Activated CD4-positive, alpha-beta memory T cell treated with anti-CD3 and anti-CD28 coated beads, Interleukin-2, amount 10 ng/mL, durations not matched to agents 7 days and 5 days (primary cell): Measurements from ENCODE around the gene MRPL27. TPM values are rescaled to one million over a fixed set of nuclear protein-coding genes. Genes with fewer than 3 reads are reported as not detected.

ENCODE experiments used
- CTCF ChIA-PET: fragments of 350-600 bp; sonication (Branson Sonifier 250); formaldehyde crosslinking; loops from one replicate; lab custom pipeline; 2021; ENCODE audit warnings: antibody characterized with exemption, inconsistent platforms; lab: Charles Lee
- POLR2A ChIA-PET: fragments of 350-600 bp; sonication (Branson Sonifier 250); formaldehyde crosslinking; loops from one replicate; lab custom pipeline; 2021; ENCODE audit warnings: antibody characterized with exemption; lab: Charles Lee
- DNase-seq: peaks from one replicate; pipeline ENCODE4 v3.0.0-alpha.2; 2020
- H3K27ac Mint-ChIP-seq: one replicate; pipeline ENCODE4 v1.8.0; 2021; ENCODE audit warnings: mild to moderate bottlenecking, mixed read lengths
- H3K27me3 Mint-ChIP-seq: one replicate; pipeline ENCODE4 v1.8.0; 2021; ENCODE audit warnings: mixed read lengths
- H3K36me3 Mint-ChIP-seq: one replicate; pipeline ENCODE4 v1.8.0; 2021; ENCODE audit warnings: low read depth, mixed read lengths
- H3K4me1 Mint-ChIP-seq: one replicate; pipeline ENCODE4 v1.8.0; 2021; ENCODE audit warnings: mixed read lengths
- H3K4me3 Mint-ChIP-seq: one replicate; pipeline ENCODE4 v1.8.0; 2021; ENCODE audit warnings: mild to moderate bottlenecking, mixed read lengths
- H3K9me3 Mint-ChIP-seq: one replicate; pipeline ENCODE4 v1.8.0; 2021; ENCODE audit warnings: mixed read lengths
- total RNA-seq, 2 experiments: library from RNA; stranded (reverse); gene quantifications; one replicate each; pipeline ENCODE4 v1.2.3, GENCODE V29; 2021

MRPL27 gene
- total RNA-seq, 2 experiments from 2014 or later, result 56.5 to 57.5 TPM

GRCh38 chr17:50318501-50319285, 54.3 kb downstream of the MRPL27 start:
- DNase-seq, result no peak
- ChIA-PET POLR2A (no interaction called here), CTCF (interaction anchor here (2.3 kb wide), 1 partner anchor 21 kb away, joined by 8 read pairs; no protein-coding TSS in a partner anchor)
- H3K36me3 Mint-ChIP-seq, result no peaks in the 10 kb centered on the region
- H3K4me3 Mint-ChIP-seq, result no peak overlapping the region
- H3K27ac Mint-ChIP-seq, result no peak overlapping the region
- no peaks in the 10 kb centered on the region for H3K9me3 Mint-ChIP-seq
- no peaks in the 10 kb centered on the region for H3K4me1 Mint-ChIP-seq
- H3K27me3 Mint-ChIP-seq, result peaks cover 6% of the 10 kb centered on the region

Other genes starting within 250 kb of the MRPL27 start
- gene SAMD14, start 243.0 kb downstream of the MRPL27 start, total RNA-seq, result 1 to 10 TPM in 1 of 2 experiments, under 1 TPM in 1; 0.68 to 1.3 TPM
- 100 to 1,000 TPM; 136 to 137 TPM for gene PPP1R9B, start 222.5 kb downstream of the MRPL27 start, total RNA-seq
- gene SGCA, start 207.2 kb downstream of the MRPL27 start, total RNA-seq, result under 1 TPM in 1 of 2 experiments, not detected in 1; 0.30 TPM
- under 1 TPM; 0.50 to 0.55 TPM for gene COL1A1, start 171.6 kb downstream of the MRPL27 start, total RNA-seq
- under 1 TPM in 1 of 2 experiments, not detected in 1; 0.08 TPM for gene TMEM92, start 98.7 kb downstream of the MRPL27 start, total RNA-seq
- 10 to 100 TPM; 26.7 to 29.7 TPM for gene XYLT2, start 27.1 kb downstream of the MRPL27 start, total RNA-seq
- 10 to 100 TPM; 25.1 to 26.1 TPM for gene EME1, start within 50 bp of the MRPL27 start, total RNA-seq
- gene LRRC59, start 24.3 kb upstream of the MRPL27 start, total RNA-seq, result 10 to 100 TPM; 67.1 to 68.9 TPM
- gene ACSF2, start 53.0 kb upstream of the MRPL27 start, total RNA-seq, result 10 to 100 TPM; 28.7 to 30.7 TPM
- not detected for gene CHAD, start 95.7 kb upstream of the MRPL27 start, total RNA-seq
- 10 to 100 TPM; 24.5 to 28.4 TPM for gene RSAD1, start 105.7 kb upstream of the MRPL27 start, total RNA-seq
- 10 to 100 TPM; 13.4 to 15.2 TPM for gene MYCBPAP, start 135.3 kb upstream of the MRPL27 start, total RNA-seq
- not detected for gene EPN3, start 159.6 kb upstream of the MRPL27 start, total RNA-seq
- gene SPATA20, start 174.0 kb upstream of the MRPL27 start, total RNA-seq, result 10 to 100 TPM; 14.5 to 17.8 TPM
- not detected for gene CACNA1G, start 187.5 kb upstream of the MRPL27 start, total RNA-seq